ENCODE results near the gene NR2F2. TPM values are rescaled to one million over a fixed set of nuclear protein-coding genes. Genes with fewer than 3 reads are reported as not detected.

Gene NR2F2
- total and polyA plus RNA-seq, 2 of the 13 experiments (the other 11 are each of a cell fraction or from before 2014, with no cell fraction given) = 3.5 to 4.7 TPM

- TF ChIP-seq HNF1A (IDR thresholded peaks at IDR 0.05; ENCODE audit: low read depth) (no peak), HNF1A (CRISPR knock-in tag; IDR thresholded peaks at IDR 0.05; ENCODE audit: borderline replicate concordance) (no peak), TBP (CRISPR knock-in tag; IDR thresholded peaks at IDR 0.05) (0 out of 2 replicates have a peak, but pooled peaks have one; percentile 61), RXRB (CRISPR knock-in tag; IDR thresholded peaks at IDR 0.05; ENCODE audit: borderline replicate concordance) (peak; percentile 17; the same call in 1 of the 2 replicates), ZKSCAN5 (CRISPR knock-in tag; IDR thresholded peaks at IDR 0.05) (no peak), PATZ1 (CRISPR knock-in tag; IDR thresholded peaks at IDR 0.05) (peak; percentile 65), ZNF501 (CRISPR knock-in tag; IDR thresholded peaks at IDR 0.05) (peak; percentile 74), ZNF44 (CRISPR knock-in tag; IDR thresholded peaks at IDR 0.05) (0 out of 2 replicates have a peak, but pooled peaks have one; percentile 38), PHF20 (CRISPR knock-in tag; IDR thresholded peaks at IDR 0.05) (peak; percentile 54), ZBTB10 (CRISPR knock-in tag; IDR thresholded peaks at IDR 0.05; ENCODE audit: borderline replicate concordance) (0 out of 2 replicates have a peak, but pooled peaks have one; percentile 30), CREBL2 (CRISPR knock-in tag; IDR thresholded peaks at IDR 0.05; ENCODE audit: borderline replicate concordance) (no peak), RAD21 (CRISPR knock-in tag; IDR thresholded peaks at IDR 0.05) (peak; percentile 92), THAP11 (CRISPR knock-in tag; IDR thresholded peaks at IDR 0.05) (peak; percentile 30; the same call in 1 of the 2 replicates), REL (CRISPR knock-in tag; conservative IDR thresholded peaks at IDR 0.05) (0 out of 2 replicates have a peak, but pooled peaks have one; percentile 34)
Measured at GRCh38 chr15:96356494-96357455, 26.3 kb downstream of the NR2F2 start (continued).
